ENCODE measurements around the gene TMEM120B.

The TMEM120B gene

DNA sequence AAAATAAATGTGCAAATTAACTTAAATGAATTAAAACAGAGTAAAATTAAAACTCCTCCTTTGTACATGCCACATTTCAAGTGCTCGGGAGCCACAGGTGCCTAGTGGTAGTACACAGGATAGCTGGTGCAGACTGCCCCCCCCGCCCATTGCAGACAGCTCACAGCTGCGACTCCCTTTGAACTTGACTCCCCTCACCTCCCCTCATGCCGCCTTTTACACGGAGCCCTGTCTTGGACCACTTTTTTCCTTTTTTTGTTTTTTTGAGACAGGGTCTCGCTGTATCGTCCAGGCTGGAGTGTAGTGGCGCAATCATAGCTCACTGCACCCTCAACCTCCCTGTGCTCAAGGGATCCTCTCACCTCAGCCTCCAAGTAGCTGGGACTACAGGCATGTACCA, 102.7 kb downstream of the TMEM120B start:
- DNase-seq (ENCODE audit: low read depth, low spot score), result no peak

GRCh38 chr12:121816925-121817647, 104.5 kb downstream of the TMEM120B start:
- DNase-seq (ENCODE audit: low read depth, low spot score), result no peak

DNA sequence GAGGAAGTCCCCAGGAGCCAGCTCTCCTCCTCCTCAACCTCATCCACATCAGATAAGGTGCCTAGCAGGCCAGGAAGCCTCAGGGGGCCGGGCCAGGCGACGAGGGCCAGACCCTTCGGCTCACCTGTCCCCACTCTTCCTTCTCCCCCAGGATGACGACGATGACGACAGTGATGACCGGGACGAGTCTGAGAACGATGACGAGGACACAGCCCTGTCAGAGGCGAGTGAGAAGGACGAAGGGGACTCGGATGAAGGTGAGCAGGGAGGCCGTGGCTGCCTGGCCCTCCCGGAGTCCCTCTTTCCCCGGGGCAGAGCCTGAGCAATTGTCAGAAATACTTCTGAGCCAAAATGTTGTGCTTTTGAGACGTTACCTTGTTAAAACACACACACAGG, 105.1 kb downstream of the TMEM120B start:
- no peak for DNase-seq (ENCODE audit: low read depth, low spot score)

DNA sequence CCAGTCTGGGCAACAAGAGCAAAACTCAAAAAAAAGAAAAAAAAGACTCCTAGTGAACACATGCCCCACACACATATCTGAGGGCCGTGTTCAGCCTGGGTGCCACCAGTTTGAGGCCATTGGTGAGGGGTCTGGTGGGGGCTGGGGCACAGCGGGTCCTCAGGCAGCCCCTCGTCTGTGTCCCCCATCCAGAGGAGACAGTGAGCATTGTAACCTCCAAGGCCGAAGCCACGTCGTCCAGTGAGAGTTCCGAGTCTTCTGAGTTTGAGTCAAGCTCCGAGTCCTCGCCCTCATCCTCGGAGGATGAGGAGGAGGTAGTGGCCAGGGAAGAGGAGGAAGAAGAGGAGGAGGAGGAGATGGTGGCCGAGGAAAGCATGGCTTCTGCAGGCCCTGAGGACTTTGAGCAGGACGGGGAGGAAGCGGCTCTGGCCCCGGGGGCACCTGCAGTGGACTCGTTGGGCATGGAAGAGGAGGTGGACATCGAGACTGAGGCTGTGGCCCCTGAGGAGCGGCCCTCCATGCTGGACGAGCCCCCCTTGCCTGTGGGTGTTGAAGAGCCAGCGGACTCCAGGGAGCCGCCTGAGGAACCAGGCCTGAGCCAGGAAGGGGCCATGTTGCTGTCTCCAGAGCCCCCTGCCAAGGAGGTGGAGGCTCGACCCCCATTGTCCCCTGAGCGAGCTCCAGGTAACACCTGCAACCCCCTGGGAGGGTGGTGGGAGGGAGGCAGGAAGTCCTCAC, 106.8 kb downstream of the TMEM120B start:
- DNase-seq (ENCODE audit: low read depth, low spot score), result no peak

DNA sequence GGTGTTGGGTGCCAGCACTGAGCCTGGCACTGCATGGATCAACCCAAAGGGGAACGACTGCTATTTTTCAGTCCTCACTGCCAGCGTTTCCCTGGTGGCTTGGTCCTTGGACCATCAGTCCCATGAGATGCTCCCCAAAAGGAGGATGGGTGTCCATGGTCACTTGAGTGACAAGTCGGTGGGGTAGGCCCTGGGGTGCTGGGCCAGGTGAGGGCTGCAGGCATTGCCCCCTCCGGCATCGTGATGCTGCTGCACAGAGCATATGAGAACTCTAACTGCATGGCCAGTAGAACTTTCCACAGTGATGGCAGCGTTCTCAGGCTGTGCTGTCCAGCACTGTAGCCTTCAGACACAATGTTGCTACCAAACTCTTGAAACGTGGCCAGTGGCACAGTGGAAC, 107.5 kb downstream of the TMEM120B start:
- no peak for DNase-seq (ENCODE audit: low read depth, low spot score)

GRCh38 chr12:121822393-121823100, 110.0 kb downstream of the TMEM120B start:
- no peak for DNase-seq (ENCODE audit: low read depth, low spot score)

DNA sequence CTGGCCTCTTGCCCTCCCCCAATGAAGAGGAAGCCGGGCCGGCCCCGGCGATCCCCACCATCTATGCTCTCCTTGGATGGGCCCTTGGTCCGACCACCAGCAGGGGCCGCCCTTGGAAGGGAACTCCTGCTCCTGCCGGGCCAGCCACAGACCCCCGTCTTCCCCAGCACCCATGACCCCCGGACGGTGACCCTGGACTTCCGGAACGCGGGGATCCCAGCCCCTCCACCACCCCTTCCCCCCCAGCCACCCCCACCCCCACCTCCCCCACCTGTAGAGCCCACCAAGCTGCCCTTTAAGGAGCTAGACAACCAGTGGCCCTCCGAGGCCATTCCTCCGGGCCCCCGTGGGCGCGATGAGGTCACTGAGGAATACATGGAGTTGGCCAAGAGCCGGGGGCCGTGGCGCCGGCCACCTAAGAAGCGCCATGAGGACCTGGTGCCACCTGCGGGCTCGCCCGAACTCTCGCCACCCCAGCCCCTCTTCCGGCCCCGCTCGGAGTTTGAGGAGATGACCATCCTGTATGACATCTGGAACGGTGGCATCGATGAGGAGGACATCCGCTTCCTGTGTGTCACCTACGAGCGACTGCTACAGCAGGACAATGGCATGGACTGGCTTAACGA, 110.7 kb downstream of the TMEM120B start:
- no peak for DNase-seq (ENCODE audit: low read depth, low spot score)

DNA sequence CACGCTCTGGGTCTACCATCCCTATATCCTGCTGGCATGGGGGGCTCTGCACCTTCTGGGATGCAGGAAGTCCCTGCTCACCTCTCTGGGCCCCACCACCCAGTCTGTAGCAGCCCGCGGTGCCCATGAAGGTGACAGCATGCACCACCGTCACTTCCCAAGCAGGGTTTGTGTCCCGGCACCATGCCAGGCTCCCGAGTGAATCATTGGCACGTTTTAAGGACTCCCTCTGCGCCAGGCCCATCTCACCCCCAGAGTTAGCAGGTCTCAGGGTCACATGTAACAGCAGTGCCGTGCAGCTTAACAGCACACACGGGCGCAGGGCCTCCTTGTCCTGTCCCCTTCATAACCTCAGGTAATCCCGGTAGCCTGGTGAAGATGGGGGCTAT, 111.2 kb downstream of the TMEM120B start:
- DNase-seq (ENCODE audit: low read depth, low spot score), result no peak

DNA sequence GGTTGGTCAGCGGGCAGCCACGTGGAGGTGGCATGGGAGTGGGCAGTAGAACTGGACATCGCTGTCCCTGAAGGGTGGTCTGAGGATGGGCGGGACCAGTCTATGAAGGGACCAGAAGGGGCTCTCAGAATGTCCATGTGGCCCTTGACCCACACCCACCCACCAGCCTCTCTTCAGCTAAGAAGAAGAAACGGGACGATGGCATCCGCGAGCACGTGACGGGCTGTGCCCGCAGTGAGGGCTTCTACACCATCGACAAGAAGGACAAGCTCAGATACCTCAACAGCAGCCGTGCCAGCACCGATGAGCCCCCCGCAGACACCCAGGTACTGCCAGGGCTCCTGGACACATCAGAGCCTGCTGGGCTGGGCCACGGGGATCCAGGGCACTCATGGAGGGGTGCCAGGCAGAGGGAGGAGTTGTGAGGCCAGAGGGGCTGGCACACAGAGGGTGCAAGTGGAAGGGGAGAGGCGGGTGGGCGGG, 112.5 kb downstream of the TMEM120B start:
- no peak for DNase-seq (ENCODE audit: low read depth, low spot score)

GRCh38 chr12:121826318-121827150, 114.0 kb downstream of the TMEM120B start:
- DNase-seq (ENCODE audit: low read depth, low spot score), result no peak

DNA sequence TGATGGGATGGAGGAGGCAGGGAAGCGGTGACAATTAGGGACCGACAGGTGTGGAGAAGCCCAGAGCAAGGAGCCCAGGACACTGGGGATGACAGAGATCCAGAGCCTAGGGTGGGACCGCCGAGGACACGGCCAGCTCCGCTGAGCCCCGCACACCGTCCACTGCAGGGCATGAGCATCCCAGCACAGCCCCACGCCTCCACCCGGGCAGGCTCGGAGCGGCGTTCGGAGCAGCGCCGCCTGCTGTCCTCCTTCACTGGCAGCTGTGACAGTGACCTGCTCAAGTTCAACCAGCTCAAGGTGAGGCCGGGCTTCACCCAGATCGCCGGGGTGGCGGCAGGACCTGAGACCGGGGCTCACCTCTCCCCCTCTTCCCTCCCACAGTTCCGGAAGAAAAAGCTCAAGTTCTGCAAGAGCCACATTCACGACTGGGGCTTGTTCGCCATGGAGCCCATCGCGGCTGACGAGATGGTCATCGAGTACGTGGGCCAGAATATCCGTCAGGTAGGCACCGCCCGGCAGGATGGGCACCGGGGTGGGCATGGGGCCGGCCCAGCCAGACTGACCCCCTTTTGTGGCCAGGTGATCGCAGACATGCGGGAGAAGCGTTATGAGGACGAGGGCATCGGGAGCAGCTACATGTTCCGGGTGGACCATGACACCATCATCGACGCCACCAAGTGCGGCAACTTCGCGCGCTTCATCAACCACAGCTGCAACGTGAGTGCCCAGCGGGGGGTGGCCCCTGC, 115.0 kb downstream of the TMEM120B start:
- DNase-seq (ENCODE audit: low read depth, low spot score), result no peak

DNA sequence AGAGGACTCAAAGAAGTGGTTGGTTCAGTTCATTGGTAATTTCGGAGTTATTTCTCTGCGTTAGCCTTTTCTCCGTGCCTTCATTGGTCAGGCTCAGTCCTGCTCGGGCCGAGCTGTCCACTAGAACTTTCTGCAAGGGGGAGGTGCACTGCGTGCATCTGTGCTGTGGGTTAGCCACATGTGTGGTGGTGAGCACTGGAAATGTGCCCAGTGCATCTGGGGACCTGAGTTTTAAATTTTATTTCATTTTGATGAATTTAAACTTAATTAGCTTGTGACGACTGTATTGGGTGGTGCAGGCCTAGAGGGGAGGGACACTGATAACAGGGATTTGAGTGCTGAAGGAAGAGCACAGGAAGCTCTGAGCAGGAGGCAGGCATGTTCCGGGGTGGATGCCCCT, 115.8 kb downstream of the TMEM120B start:
- no peak for DNase-seq (ENCODE audit: low read depth, low spot score)

DNA sequence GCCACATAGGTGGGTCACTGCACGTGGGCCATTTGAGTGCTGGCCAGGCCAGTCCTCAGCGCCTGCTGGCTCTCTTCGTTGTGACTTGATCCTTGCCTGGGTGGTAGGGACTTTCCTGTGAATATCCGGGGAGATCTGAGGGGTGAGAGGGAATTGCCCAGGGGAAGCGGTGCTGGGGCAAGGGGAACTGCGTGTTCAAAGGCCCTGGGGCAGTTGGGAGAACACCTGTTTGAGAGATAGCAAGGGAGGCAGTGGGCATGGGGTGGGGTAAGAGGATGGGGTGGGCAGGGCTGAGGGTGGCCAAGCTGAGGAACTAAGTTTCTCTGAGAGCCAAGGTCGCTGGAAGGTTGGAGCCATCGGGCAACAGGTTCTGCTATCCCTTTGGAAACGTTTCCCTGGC, 116.3 kb downstream of the TMEM120B start:
- no peak for DNase-seq (ENCODE audit: low read depth, low spot score)

DNA sequence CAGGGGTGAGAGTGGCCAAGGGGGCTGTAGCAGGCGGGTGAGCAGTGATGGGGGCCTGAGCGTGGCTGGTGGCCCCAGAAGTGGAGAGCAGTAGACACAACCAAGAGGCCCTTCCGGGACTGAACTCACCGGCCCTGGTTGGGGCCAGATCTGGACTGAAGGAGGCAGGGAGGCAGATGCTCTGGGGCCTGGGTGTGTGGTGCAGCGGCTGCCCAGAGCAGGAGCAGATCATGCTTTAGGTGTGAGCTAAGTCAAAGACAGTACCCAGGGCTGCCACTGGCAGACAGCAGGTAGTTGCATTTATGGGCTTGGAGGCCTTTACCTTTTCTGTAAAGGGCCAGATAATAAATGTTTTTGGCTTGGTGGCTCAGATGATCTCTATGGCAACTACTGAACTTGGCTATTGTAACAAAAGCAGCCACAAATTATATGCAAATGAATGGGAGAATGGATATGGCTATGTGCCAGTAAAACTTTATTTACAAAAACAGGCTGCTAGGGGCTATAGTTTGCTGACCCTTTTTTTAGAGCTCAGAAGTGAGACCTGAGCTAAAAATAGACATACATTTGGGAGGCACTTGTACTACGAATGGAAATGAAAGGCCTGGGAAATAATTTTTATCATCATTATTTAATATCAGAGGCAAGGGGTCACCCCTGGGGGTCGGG, 116.8 kb downstream of the TMEM120B start:
- no peak for DNase-seq (ENCODE audit: low read depth, low spot score)

- no peak for DNase-seq (ENCODE audit: low read depth, low spot score)
Measured at GRCh38 chr12:121830134-121830533, 117.6 kb downstream of the TMEM120B start.

- DNase-seq (ENCODE audit: low read depth, low spot score), result no peak
Measured at GRCh38 chr12:121830588-121831265, 118.2 kb downstream of the TMEM120B start.

Data from smooth muscle cell of the brain vasculature (primary cell).